GM19324 (cell line): ENCODE results near the gene PLA2G4C.
"Not testable (repeated sequence)": the region's sequence is repeated elsewhere in the genome, so short reads cannot be mapped to it uniquely, and the experiment has no call there.

Experiments
- ATAC-seq: cut with Tn5 transposase; IDR thresholded peaks from one replicate; pipeline ENCODE4 v1.9.1; 2021; ENCODE audit warnings: mild to moderate bottlenecking, moderate library complexity; ENCODE audit not compliant: unreplicated experiment, low FRiP score

PLA2G4C gene

DNA sequence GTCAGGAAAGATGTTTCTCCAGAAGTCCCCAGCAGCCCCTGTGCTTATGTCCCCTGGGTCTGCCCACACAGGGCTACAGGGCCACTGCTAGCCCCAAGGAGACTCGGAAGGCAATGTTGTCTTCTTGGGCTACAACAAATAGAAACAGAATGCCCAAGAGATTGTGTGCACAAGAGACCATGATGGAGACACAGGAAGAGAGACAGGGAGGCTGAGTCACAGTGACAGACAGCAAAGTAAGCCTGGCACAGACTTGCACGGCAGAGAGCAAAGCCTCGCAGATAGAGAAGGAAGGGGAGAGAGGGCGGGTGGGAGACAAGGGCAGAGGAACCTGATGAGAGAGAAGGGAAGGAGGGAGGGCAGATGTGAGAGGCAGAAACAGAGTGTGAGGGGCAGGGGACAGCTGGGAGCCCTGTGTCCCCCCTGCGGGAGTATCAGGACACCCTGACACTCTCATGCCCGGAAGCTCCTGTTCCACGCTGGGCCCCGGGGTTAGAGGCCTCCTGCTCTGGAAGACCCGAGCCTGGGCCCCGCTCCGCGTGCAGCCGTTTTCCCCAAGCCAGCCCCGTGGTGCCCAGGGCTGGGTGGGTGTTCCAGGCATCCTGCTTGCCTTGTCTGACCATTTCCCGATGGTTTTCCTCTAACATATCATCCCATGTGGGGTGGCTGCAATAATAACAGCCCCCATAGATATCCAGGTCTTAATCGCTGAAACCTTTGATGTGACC lies 2.7 kb upstream of the PLA2G4C start:
- no peak for ATAC-seq

DNA sequence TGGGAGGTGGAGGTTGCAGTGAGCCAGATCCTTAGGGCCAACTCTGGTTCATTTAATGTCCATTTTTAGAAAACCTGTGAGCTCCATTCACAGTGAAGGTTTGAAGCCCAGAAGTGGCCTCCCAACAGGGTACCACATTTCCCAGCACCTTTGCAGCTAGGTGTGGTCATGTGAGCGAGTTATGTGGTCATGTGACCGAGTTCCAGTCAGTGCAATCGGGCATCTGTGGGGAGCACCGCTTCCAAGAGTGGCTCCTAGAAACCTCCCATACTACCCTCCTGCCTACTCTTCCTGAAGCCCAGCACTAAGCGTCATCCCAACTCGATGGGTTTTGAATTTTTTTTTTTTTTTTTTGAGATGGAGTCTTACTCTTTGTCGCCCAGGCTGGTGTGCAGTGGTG lies 663 bp upstream of the PLA2G4C start:
- ATAC-seq, result no peak

DNA sequence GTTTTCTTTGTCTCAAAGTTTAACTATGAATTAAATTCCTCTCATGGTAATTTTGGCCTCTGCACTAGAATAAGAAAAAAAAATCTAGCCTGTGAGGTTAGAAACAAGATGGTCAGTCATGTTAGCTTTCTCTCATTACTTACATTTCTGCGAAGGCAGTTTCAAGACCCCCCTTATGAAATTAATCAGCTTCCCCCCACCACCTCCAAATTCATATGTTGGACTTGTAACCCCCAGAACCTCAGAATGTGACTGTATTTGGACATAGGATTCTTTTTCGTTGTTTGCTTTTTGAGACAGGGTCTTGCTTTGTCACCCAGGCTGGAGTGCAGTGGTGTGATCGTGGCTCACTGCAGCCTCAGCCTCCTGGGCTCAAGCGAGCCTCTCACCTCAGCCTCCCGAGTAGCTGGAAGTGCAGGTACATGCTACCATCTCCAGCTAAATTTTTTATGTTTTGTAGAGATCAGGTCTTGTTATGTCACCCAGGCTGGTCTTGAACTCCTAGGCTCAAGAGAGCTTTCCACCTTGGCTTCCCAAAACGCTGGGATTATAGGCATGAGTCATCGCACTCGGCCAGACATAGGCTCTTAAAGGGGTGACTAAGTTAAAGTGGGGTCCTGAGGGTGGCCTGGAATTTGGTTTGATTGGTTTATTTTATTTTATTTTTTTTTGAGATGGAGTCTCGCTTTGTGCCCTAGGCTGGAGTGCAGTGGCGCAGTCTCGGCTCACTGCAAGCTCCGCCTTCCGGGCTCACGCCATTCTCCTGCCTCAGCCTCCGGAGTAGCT lies 1.4 kb downstream of the PLA2G4C start:
- ATAC-seq, result no peak

DNA sequence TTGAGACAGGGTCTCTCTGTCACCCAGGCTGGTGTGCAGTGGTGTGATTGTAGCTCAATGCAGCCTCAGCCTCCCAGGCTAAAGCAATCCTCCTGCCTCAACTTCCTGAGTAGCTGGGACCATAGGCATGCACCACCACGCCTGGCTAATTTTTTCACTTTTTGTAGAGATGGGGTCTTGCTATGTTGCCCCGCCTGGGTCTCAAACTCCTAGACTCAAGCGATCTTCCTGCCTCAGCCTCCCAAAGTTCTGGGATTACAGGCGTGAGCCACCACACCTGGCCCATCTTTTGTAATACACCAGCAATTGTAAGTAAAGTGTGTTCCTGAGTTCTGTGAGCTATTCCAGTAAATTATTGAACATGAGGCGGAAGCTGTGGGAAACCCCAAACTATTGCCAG lies 6.7 kb downstream of the PLA2G4C start:
- ATAC-seq, result no peak

DNA sequence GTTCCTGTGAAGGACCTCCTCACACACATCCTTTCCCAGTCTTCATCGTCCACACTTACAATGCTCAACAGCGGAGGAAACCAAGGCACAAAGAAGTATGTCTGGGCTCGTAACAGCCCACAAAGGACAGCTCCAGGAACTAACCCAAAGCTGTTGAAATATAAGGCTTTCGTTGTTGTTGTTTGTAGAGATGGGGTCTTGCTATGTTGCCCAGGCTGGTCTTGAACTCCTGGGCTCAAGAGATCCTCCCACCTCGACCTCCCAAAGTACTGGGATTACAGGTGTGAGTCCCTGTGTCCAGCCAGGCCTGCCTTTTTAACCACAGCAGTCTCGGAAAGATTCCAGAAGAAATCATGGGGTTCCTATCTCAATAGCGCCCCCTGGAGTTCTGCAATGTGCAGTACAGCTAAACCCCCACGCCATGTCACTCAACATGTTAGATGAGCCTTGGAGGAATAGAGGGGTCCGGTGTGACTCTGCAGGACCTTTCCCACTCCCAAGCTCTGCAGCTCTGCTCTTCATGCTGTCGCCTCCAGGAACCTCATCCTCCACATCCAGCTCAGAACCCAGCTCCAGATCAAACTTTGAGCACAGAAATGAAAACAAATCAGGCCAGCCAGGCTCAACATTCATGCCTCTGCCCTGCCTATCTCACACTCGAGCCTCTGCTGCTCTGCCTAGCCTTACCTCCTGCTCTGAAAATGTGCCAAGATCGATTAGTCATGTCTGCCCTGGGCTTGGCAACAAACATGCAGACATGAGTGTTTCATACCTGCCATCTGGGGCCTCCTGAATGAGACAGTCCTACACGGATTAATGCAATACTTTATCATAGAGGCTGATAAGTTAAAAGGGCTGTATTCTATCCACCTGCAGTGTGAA lies 7.5 kb downstream of the PLA2G4C start:
- ATAC-seq, result no peak

DNA sequence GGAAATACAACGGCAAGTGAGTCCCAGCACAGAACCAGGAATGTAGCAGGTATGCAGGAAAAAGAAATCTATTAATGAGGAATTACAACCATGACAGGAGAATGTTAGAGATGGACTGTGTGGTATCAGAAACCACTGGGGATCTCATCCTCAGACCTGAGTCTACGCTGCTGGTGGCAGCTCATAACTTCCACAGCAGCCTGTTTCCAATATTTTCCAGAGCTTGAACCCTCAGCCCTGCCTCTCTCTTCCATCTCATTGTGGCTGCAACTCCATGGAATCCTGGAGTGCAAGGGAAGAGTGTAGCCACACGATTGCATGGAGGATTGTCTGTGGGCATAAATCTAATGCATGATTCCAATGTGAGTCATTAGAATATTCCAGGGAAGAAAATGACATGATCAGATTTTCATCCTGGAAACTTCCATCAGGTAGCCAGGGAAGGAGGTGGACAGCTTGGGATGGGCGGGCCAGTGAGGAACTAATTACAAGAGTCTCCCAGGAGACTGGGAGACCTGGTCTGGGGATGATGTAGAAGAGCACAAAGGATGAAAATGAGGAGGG lies 14.9 kb downstream of the PLA2G4C start:
- ATAC-seq, result no peak

DNA sequence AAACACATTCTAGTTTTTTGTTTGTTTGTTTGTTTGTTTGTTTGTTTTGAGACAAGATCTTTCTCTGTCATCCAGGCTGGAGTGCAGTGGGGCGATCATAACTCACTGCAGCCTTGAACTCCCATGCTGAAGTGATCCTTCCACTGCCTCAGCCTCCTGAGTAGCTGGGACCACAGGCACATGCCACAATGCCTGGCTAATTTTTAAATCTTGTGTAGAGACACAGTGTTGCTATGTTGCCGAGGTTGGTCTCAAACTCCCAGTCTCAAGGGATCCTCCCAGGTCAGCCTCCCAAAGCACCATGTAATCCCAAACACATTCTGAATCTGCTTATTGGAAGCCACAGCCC lies 15.8 kb downstream of the PLA2G4C start:
- no peak for ATAC-seq

DNA sequence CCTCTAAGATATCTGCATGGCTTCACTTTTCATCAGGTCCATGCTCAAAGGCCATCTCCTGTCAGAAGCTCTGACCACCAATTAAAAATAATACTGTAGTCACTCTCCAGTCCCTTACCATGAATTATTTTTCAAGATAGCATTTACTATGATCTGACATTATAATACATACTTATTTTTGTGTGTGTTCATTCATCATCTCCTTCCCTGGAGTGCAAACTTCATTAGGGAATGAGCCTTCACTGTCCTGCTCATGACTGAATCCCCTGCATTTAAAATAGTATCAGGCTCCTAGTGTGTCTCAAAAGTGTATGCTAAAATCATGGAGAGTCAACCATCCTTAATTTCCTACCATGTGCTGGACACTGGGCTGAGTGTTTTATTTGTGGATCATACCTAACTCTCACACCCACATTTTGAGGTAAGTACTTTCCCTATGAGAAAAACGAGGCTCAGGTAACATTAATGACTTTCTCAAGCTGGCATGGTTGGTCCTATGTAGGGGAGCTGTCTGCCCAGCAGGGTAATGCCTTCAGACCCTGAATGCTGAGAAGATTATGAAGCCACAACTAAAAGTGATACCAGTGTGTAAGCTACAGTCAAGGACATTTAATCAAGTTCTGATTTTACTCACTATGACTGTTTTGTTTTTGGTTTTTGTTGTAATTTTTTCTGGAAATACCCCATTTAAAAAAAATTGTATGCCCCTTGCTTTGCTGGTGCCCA lies 16.3 kb downstream of the PLA2G4C start:
- ATAC-seq, result no peak

DNA sequence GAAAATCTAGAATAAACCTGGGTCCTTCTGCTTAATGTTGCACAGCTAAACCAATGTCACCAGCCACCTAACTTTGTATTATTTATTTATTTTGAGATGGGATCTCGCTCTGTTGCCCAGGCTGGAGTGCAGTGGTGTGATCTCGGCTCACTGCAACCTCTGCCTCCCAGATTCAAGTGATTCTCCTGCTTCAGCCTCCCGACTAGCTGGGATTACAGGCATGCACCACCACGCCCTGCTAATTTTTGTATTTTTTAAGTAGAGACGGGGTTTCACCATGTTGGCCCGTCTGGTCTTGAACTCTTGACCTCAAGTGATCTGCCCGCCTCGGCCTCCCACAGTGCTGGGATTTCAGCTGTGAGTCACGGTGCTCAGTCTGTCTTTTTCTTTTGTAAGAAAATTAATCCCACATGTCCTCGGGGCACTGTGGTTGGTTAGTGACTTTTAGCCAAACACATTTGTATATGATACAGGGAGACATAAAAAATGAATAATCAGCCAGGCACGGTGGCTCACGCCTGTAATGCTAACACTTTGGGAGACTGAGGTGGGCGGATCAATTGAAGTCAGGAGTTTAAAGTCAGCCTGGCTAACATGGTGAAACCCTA lies 19.4 kb downstream of the PLA2G4C start:
- ATAC-seq, result not testable (repeated sequence)

DNA sequence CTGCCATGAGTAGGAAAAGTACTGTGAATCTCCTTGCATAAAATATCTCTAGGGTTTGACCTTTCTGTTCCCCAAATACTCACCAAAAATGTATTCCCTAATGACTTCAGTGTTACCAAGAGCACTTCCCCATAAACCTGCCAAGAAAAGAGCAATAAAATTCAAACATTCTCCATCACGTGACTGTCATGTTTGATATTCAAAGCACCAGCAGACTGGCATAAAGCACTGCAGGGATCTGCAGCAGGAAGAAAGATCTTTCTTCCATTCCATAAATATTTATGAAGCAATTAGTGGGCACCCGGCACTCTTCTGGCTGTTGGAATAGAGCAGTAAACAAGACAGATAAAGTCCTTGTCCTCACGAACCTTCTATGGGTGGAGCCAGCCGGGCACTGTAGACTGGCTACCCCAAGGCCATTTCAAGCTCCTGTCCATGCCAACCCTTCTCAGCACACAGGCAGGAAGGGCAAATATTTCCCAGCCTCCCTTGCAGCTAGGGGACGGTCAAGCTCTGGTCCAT lies 20.3 kb downstream of the PLA2G4C start:
- ATAC-seq, result no peak

DNA sequence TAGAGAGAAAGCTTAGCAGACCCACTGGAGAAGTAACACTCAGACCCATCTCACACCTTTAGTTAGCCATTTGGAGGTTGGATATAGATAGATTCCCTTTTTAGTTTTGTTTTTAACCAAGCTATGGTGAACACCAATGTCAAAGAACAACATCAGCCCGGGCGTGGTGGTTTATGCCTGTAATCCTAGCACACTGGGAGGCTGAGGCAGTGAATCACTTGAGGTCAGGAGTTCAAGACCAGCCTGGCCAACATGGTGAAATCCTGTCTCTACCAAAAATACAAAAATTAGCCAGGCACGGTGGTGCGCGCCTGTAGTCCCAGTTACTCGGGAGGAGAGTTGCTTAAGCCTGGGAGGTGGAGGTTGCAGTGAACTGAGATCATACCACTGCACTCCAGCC lies 21.6 kb downstream of the PLA2G4C start:
- not testable (repeated sequence) for ATAC-seq

DNA sequence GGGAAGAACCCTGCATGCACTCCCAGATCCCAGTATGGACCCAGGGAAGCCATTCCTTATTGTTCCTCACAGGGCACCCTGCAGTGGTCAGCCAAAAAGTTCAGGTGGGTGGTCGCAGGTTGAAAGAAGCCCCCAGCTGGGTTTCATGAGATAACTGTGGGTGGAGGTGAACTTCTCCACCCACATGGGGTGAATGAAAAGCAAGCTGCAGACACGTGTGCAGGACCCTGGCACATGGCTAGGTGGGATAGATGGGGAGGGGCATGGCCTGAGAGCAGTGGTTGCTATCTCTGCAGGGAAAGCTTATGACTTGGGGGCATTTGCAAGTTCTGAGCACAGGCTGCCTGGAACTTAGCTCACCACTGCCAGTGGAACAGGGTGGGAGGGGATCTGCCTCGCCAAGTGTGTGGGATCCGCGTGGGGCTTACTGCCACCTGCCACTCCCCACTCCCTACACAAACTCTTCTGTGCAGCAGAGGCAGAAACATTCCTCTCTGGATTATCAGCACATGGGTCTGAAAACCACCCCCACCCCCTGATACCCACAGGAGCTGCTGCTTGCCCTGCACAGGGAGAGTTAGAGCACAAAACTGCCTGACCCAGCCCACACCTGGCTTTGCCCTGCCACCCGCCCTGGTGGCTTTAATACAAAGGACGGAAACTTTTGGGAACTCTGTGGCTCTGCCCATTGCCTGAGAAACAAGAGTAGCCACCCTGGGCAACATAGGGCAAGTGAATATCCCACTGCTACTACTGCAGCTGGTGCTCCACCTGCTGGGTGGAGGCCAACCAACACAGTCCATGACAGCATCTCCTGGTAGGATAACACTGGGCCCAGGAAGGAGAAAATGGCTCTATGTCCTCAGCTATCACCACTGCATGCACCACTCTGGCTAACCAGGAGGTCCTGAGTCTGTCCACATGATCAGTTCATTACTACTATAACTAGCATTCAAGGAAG lies 24.4 kb downstream of the PLA2G4C start:
- ATAC-seq, result no peak

DNA sequence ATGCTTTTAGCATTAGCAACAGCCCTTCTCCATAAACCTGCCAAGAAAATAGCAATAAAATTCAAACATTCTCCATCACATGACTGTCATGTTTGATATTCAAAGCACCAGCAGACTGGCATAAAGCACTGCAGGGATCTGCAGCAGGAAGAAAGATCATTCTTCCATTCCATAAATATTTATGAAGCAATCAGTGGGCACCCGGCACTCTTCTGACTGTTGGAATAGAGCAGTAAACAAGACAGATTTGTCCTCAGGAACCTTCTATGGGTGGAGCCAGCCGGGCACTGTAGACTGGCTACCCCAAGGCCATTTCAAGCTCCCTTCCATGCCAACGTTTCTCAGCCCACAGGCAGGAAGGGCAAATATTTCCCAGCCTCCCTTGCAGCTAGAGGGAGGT lies 25.5 kb downstream of the PLA2G4C start:
- ATAC-seq, result no peak

DNA sequence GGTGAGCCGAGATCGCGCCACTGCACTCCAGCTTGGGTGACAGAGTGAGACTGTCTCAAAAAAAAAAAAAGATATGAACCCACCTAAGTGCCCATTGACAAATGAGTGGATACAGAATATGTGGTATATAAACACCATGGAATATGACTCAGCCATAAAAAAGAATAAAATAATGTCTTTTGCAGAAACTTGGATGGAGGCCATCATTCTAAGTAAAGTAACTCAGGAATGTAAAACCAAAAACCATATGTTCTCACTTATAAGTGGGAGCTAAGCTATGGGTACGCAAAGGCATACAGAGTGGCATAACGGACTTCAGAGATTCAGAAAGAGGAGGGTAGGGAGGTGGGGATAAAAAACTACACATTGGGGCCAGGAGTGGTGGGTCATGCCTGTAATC lies 29.5 kb downstream of the PLA2G4C start:
- ATAC-seq, result no peak

DNA sequence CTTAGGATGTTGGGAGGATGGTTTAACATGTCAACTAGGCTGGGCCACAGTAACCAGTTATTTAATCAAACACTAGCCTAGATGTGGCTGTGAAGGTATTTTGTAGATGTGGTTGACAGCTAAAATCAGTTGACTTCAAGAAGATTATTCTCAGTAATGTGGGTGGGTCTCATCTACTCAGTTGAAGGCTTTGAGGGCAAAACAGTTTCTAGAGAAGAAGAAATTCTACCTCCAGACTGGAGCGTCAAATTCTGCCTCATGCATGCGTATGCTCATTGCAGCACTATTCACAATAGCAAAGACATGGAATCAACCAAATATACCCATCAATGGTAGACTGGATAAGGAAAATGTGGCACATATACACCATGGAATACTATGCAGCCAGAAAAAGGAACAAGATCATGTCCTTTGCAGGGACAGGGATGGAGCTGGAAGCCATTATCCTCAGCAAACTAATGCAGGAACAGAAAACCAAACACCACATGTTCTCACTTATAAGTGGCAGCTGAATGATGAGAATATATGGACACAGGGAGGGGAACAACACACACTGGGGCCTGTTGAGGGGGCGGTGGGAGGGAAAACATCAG lies 40.3 kb downstream of the PLA2G4C start:
- ATAC-seq, result not testable (repeated sequence)

DNA sequence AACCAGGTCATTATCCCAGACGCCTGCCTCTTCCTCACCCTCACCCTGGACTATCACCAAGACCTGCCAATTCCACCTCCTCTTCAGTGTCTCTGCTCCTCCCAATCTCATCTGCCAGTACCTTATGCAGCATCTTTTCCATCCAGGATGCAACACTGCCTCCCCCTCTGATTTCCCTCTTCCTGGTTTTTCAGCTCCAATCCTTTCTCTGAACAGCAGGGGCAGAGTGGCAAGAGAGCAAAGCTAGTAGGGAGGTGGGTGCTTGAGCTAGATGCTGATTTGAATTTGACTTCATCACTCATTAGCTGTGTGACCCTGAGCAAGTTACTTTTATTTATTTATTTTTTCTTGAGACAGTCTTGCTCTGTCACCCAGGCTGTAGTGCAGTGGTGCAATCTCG lies 41.2 kb downstream of the PLA2G4C start:
- no peak for ATAC-seq

DNA sequence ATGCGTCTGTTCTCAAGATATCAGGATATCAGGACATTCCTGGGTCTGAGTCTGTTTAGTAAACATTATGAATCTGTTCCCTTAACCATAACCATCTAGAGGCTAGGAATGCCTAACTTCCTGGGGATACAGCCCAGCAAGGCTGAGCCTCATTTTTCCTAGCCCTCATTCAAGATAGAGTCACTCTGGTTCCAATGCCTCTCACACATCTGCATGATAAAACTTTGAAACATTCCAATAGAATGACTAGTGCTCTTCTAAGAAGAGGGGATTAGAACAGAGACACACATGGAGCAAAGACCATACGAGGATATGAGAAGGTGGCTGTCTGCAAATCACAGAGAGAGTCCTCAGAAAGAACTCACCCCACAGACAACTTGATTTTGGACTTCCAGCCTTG lies 46.1 kb downstream of the PLA2G4C start:
- ATAC-seq, result no peak
